ENCODE measurements around the gene PAM.

PAM gene

GRCh38 chr5:102754767-102755431, at the start of gene PAM:
Gene PAM, plus strand, starts transcription at chr5:102755305. Its CDS starts 110,891 bp downstream, at chr5:102866196.
- peak; percentile 41 for DNase-seq (ENCODE audit: low read depth)

GRCh38 chr5:102711525-102712385, 43.4 kb upstream of the PAM start:
- no peak for DNase-seq (ENCODE audit: low read depth)

GRCh38 chr5:102713278-102713677, 41.8 kb upstream of the PAM start:
- no peak for DNase-seq (ENCODE audit: low read depth)

GRCh38 chr5:102713682-102714231, 41.3 kb upstream of the PAM start:
- no peak for DNase-seq (ENCODE audit: low read depth)

GRCh38 chr5:102715082-102715807, 39.9 kb upstream of the PAM start:
- peak; percentile 89 for DNase-seq (ENCODE audit: low read depth)

- no peak for DNase-seq (ENCODE audit: low read depth)
Measured at GRCh38 chr5:102716017-102716416, 39.1 kb upstream of the PAM start.

- peak; percentile 11 for DNase-seq (ENCODE audit: low read depth)
Measured at GRCh38 chr5:102718819-102719218, 36.3 kb upstream of the PAM start.

GRCh38 chr5:102719886-102720285, 35.2 kb upstream of the PAM start:
- DNase-seq (ENCODE audit: low read depth): no peak

GRCh38 chr5:102720969-102721368, 34.1 kb upstream of the PAM start:
- no peak for DNase-seq (ENCODE audit: low read depth)

- DNase-seq (ENCODE audit: low read depth): peak; percentile 78
Measured at GRCh38 chr5:102722931-102723330, 32.2 kb upstream of the PAM start.

- DNase-seq (ENCODE audit: low read depth): no peak
Measured at GRCh38 chr5:102731693-102732092, 23.4 kb upstream of the PAM start.

GRCh38 chr5:102733534-102733933, 21.6 kb upstream of the PAM start:
- DNase-seq (ENCODE audit: low read depth): no peak

GRCh38 chr5:102737161-102737560, 17.9 kb upstream of the PAM start:
- no peak for DNase-seq (ENCODE audit: low read depth)

GRCh38 chr5:102737805-102738469, 17.2 kb upstream of the PAM start:
- DNase-seq (ENCODE audit: low read depth): no peak

GRCh38 chr5:102740515-102740914, 14.6 kb upstream of the PAM start:
- DNase-seq (ENCODE audit: low read depth): no peak

GRCh38 chr5:102742215-102742614, 12.9 kb upstream of the PAM start:
- no peak for DNase-seq (ENCODE audit: low read depth)

GRCh38 chr5:102743900-102744299, 11.2 kb upstream of the PAM start:
- DNase-seq (ENCODE audit: low read depth): no peak

- no peak for DNase-seq (ENCODE audit: low read depth)
Measured at GRCh38 chr5:102747386-102748166, 7.5 kb upstream of the PAM start.

GRCh38 chr5:102749416-102750030, 5.6 kb upstream of the PAM start:
- DNase-seq (ENCODE audit: low read depth): no peak

GRCh38 chr5:102750151-102750834, 4.8 kb upstream of the PAM start:
- DNase-seq (ENCODE audit: low read depth): no peak
